Measurements from ENCODE around the gene METTL18. TPM values are rescaled to one million over a fixed set of nuclear protein-coding genes. Genes with fewer than 3 reads are reported as not detected.

The METTL18 gene
- total RNA-seq, 1 experiment from 2014 or later, result 15.0 TPM

DNA sequence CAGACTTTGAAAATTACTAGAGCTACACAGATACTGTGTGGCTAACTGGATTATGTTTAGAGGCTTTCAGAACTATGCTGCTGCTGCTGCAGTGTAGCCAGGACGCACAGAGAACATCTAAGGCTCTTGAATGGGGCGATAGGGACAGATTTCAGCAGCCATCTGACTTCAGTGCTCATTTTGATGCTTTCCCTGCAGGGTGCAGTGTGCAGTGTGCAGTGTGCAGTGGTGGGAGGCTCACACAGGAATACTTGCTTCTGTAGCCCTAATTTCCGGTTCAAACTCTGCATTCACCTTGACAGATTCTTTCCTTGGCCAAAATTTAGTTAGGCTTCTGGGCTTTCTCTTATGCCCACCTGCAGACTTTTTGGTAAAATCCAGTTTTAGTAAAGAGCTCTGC, 7.7 kb downstream of the METTL18 start:
- DNase-seq (ENCODE audit: low read depth), result no peak

DNA sequence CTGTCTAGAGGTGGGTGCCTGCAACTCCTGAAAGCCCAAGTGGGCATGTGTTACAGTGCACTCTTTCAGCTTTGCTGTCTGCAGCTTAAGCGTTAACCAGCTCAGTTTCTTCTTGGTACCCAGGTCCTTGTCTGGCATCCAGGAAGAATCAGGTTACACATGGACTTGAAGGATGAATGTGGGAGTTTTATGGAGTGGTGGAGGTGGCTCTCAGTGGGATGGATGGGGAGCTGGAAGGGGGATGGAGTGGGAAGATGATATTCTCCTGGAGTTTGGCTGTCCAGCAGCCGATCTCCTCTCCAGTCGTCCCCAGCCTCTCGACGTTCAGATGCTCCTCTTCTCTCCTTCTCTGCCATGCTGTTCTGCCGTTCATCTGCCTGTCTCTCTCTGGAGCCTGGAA, 9.4 kb downstream of the METTL18 start:
- DNase-seq (ENCODE audit: low read depth), result no peak

DNA sequence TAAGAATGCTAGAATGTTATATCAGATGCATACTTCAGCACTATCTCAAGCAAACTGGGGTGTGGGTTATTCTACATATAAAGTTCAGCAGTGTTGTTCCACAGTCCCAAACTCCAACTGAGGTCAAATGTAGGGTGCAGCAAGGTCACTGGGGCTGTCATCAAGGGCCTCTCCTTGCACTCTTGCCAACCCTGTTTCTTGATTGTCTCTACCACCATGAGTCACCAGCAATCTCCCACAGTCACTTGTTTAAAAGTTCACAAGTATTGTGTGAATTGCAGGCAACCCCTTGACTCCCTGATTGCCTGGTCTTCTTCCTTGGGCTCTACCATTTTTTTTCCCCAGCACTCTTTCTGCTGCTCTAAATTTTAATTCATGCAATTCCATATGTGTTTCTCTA, 10.6 kb downstream of the METTL18 start:
- no peak for DNase-seq (ENCODE audit: low read depth)

DNA sequence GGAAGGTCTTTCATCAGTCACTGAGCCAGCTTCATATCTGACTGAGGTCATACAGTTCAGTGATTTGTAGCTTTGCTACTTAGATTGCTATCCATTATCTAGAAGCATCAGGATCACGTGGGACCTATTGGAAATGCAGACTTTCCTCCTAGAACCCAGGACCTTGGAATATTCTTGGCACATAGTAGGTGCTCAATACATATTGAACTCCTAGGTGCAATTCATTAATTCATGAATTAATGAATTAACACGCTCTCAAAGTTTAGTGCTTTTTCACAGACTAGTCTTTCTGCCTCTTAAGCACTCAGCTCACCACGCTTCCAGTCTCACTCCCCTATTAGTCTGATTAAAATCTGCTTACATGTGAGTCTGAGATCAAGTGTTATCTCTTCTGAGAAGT, 12.1 kb downstream of the METTL18 start:
- no peak for DNase-seq (ENCODE audit: low read depth)

DNA sequence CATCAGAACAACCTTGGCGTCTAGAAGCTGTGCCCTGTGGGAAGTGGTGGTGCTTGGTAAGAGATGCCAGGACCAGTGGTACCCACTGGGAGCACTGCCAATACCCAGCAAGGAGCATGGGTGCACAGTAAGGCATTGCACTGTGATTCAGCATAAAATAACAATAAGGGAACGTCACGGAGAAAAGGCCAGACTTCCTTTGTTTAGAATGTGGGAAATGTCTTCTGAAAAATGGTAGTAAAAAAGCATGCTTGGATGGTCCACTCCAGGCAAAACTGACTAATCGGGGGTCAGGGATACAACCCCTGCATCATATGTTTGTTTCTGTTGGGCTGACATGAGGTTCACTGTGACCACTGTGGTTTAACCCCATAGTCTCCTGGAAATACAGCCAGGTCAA, 14.7 kb downstream of the METTL18 start:
- peak; percentile 23 for DNase-seq (ENCODE audit: low read depth)

DNA sequence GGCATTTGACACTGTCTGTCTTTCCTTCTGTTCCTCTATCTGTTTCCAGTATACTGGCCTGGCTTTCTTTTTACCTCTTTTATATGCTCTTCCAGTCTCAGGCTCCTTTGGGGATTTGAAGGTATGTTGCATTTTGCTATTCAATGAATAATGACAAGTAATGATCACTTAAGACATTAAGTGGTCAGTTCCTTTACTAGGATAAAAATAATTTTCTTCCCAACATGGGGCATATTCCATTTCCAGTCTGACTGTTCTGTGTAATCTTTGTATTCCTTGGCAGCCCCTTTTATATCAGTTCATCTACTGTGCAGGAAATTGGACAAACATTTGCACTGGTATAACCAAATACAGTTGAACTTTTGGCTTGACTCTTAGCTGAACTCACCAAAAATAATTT, 15.6 kb downstream of the METTL18 start:
- DNase-seq (ENCODE audit: low read depth), result no peak

DNA sequence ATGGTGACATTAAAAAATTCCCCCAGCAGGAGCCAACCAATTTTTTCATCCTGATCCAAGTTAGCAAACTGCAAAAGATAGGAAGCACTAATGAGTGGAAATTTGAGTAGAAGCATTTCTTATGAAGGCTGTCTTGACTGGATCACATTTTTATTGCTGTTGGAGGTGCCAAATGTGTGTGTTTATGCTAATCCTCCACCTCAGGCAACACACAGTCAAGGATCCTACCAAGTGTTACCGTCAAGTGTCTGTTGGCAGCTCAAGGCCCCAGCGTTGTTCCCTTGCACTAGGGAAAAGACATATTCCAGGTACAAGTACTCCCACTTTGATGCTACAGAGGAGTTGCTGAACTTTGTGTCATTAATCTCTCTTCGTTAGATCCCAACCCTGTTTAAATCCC, 18.3 kb downstream of the METTL18 start:
- DNase-seq (ENCODE audit: low read depth), result no peak

DNA sequence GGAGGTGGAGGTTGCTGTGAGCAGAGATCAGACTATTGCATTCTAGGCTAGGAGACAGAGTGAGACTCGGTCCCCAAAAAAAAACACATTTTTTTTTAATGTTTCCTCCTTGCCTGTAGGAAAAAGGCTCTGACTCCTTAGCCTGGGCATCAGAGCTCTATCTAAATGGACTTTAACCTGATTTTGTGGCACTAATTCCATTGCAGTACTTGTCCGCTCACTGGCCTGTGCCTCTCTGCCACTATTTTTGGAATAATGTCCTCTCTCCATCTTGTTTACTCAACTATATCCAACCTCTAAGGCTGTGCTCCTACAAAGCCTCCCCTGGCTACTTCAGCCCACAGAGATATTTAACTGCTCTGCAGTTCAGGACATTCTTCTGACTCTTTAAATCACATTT, 26.5 kb downstream of the METTL18 start:
- no peak for DNase-seq (ENCODE audit: low read depth)

DNA sequence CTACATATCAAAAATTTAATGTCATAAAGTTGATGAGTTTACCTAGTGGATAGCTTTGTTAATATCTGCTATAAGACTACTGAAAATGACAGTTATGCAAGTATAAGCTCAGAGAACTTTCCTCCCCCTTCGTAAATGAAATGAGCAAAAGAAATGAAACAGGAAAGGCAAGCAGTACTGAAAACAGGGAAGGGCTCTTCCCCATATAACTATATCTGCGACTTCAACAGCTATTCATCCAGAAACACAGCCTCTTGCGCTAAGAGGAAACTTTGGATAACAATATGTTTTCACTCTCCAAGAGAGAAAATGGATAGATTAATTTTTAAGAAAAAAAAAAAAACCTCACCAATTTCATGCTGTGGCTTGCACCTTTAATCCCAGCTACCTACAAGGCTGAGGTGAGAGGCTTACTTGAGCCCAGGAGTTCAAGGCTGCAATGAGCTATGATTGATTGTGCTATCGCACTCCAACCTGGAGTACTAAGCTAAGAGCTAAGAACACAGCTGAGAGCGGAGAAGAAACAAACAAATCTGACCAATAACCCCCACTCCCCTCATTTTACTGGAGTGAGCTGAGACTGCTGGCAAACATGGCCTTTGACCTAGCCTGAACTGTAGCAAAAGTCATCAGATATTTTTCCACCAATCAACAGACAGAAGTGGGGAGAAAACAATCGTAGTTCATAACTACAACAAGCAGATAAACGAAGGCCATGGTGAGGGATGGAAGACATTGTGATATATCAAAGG, 29.0 kb downstream of the METTL18 start:
- no peak for DNase-seq (ENCODE audit: low read depth)

DNA sequence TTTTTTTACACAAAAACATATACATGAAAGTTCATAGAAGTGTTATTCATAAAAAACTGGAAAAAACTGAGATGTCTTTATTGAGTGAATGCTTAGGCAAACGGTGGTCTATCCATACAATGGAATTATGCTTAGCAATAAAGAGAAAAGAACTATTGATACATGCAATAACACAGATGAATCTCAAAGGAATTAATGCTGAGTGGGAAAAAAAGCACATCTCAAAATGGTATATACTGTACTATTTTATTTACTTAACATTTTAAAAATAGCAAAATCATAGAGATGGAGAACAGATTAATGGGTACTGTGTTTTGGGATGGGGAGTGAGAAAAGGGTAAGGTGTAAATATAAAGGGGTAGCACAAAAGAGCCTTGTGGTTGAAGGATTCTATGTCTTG, 29.8 kb downstream of the METTL18 start:
- DNase-seq (ENCODE audit: low read depth), result no peak

DNA sequence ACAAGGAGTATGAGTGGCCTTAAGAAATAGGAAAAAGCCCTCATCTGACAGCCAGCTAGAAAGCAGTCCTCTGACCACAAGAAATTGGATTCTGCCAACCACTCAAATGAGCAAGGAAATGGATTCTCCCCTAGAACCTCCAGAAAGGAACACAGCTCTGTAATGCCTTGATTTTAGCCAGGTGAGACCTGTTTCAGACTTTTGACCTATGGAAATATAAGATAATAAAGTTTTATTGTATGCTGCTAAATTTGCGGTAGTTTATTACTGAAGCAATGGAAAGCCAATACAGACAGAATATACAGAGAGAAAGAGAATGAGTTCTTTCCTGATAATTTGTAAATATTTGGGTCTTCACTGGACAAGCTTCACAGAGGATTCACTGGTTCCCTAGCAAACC, 32.0 kb downstream of the METTL18 start:
- no peak for DNase-seq (ENCODE audit: low read depth)

DNA sequence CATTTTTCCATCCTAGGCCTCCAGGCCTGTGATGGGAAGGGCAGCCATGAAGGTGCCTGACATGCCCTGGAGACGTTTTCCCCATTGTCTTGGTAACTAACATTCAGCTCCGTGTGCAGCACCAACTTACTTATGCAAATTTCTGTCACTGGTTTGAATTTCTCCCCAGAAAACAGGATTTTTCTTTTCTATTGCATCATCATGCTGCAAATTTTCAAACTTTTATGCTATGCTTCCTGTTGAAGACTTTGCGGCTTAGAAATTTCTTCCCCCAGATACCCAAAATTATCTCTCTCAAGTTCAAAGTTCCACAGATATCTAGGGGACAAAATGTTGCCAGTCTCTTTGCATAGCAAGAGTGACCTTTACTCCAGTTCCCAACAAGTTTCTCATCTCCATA, 35.7 kb downstream of the METTL18 start:
- no peak for DNase-seq (ENCODE audit: low read depth)

DNA sequence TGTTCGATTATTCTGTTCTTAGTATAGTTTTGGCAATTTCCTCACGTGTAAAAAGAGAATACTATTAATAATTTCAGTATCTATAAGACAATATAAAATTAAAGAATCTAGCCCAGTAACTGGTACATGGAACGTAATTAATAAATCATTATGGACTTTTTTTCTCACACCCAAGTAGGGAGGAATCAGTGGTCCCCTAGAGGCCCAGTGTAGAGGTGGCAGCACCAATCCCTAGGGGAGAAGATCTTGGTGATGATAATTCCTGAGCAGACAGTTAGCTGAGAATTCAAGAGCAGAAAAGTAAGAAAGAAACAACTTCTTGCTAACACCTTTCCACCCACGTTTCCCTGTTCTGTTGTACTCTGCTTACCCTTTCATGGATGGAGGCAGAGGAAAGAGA, 41.2 kb downstream of the METTL18 start:
- DNase-seq (ENCODE audit: low read depth), result no peak

DNA sequence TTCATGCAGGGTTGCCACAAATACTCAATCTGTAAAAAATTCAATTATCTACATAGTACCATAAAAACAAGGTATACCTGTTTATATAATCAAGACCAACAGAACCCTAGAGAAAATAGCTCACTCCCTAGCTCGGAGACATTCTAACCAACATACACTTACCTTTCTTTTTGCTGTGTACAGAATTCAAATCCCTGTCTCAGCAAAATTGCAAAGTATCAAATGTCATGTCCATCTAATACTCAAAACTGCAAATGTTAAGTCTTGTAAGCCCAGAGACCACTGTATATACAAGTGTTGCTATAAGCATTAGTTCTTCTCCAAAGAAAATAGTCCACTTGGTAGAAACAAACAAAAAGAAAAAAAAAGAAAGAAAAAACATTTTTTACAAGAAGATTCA, 44.7 kb downstream of the METTL18 start:
- DNase-seq (ENCODE audit: low read depth), result no peak

DNA sequence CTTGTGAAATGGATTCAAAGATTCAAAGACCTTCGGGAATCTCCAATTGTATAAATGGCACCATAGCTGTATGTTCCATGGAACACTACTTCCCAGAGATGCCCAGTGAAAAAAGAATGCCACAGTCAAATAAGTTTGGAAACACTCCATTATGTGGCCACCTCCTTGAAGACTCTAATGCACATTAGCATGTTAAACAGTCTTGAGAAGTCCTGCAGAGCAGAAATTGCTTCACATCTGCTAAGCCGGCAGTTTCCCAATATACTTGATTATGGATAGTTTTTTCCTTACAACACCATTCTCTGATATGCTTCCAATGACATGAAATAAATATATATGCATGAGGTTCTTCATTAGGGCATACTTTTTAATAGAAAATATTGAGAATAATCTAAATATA, 48.2 kb downstream of the METTL18 start:
- no peak for DNase-seq (ENCODE audit: low read depth)

DNA sequence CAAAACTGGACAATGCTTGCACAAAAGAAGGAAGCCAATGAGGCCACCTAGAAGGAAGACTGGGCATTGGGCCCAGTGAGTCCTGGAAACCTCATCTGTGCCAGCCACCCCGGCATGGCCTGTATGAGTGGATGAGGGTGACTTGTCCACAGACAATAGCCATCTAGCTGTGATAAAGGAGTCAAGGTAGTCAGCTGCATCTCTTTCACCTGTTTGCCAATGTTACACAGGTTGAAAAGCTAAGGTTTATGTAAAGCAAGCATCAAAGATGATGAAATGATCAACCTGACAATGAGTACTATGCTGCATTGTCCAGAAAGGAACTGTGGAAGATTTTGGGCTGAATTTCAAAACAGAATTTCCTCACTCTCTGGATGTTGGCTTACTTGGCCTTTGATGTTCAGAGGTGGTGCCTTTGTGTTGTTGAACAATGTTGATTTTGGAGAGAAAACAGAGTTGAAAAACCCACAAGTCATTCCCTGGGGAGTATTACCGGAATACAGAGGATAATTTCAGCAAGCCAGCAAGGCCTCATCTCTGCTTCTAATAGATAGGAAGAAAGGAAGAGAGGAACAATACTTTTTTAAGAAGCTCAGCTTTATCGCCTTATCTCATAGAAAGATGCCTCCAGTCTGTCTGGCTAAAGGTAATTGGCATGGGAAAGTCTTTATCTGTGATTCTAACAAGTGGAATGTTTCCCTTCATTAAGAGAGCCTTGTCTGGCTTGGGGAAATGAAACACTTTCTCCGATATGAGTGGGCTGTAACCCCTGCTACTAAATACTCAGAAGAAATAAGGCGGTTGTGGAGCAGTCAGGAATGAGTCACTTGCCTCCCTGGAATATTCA, 49.5 kb downstream of the METTL18 start:
- DNase-seq (ENCODE audit: low read depth), result peak; percentile 6

Other genes with a start within 250 kb of the METTL18 start
- not detected in 2 replicates for gene F5, start 208.4 kb downstream of the METTL18 start, total RNA-seq (2014; rRNA removed; shearing (Covaris generic))
- not detected in 2 replicates for gene SELP, start 164.8 kb downstream of the METTL18 start, total RNA-seq (2014; rRNA removed; shearing (Covaris generic))
- gene SELL, start 83.3 kb downstream of the METTL18 start, total RNA-seq (2014; rRNA removed; shearing (Covaris generic)), result 0.36 TPM in 1 of 2 replicates, not detected in the other
- not detected in 2 replicates for gene SELE, start 60.8 kb downstream of the METTL18 start, total RNA-seq (2014; rRNA removed; shearing (Covaris generic))
- gene SCYL3, start 99.0 kb upstream of the METTL18 start, total RNA-seq (2014; rRNA removed; shearing (Covaris generic)), result 4.2 and 4.9 TPM in 2 replicates